HG02973 (cell line): ENCODE measurements around the gene FUT8.
"Not testable (repeated sequence)": the region's sequence is repeated elsewhere in the genome, so short reads cannot be mapped to it uniquely, and the experiment has no call there.

Experiments
- ATAC-seq: cut with Tn5 transposase; IDR thresholded peaks from one replicate; pipeline ENCODE4 v1.9.1; 2021; ENCODE audit warnings: moderate library complexity; ENCODE audit not compliant: unreplicated experiment

Gene FUT8

GRCh38 chr14:65449647-65450046 is 37.1 kb downstream of the FUT8 start:
- no peak for ATAC-seq

GRCh38 chr14:65453807-65454480 is 41.4 kb downstream of the FUT8 start:
- no peak for ATAC-seq

- no peak for ATAC-seq
These were observed 43.7 kb downstream of the FUT8 start for GRCh38 chr14:65456247-65456646.

GRCh38 chr14:65461730-65462129 is 49.2 kb downstream of the FUT8 start:
- ATAC-seq, result peak; percentile 40

GRCh38 chr14:65462411-65462810 is 49.9 kb downstream of the FUT8 start:
- ATAC-seq, result peak; percentile 60

GRCh38 chr14:65465584-65465983 is 53.1 kb downstream of the FUT8 start:
- ATAC-seq, result no peak

- not testable (repeated sequence) for ATAC-seq
These were observed 55.4 kb downstream of the FUT8 start for GRCh38 chr14:65467926-65468325.

- no peak for ATAC-seq
These were observed 57.4 kb downstream of the FUT8 start for GRCh38 chr14:65469903-65470302.

GRCh38 chr14:65470404-65470880 is 57.9 kb downstream of the FUT8 start:
- no peak for ATAC-seq

- ATAC-seq, result peak; percentile 54
These were observed 58.7 kb downstream of the FUT8 start for GRCh38 chr14:65471038-65471878.

- ATAC-seq, result no peak
These were observed 59.7 kb downstream of the FUT8 start for GRCh38 chr14:65472189-65472588.

GRCh38 chr14:65476273-65476941 is 63.9 kb downstream of the FUT8 start:
- ATAC-seq, result peak; percentile 91

GRCh38 chr14:65476942-65477318 is 64.4 kb downstream of the FUT8 start:
- ATAC-seq, result no peak

- ATAC-seq, result no peak
These were observed 65.5 kb downstream of the FUT8 start for GRCh38 chr14:65478017-65478416.

GRCh38 chr14:65478596-65478995 is 66.1 kb downstream of the FUT8 start:
- ATAC-seq, result no peak

GRCh38 chr14:65479386-65479785 is 66.9 kb downstream of the FUT8 start:
- ATAC-seq, result no peak

- ATAC-seq, result no peak
These were observed 70.4 kb downstream of the FUT8 start for GRCh38 chr14:65482757-65483438.

- no peak for ATAC-seq
These were observed 71.1 kb downstream of the FUT8 start for GRCh38 chr14:65483647-65484046.

GRCh38 chr14:65485516-65485915 is 73.0 kb downstream of the FUT8 start:
- ATAC-seq, result no peak

GRCh38 chr14:65486863-65487262 is 74.3 kb downstream of the FUT8 start:
- no peak for ATAC-seq
